ENCODE data around the gene GMCL1.
A peak's percentile ranks its signal among the peaks of the same experiment; 100 is the strongest.
"Not testable (repeated sequence)": the region's sequence is repeated elsewhere in the genome, so short reads cannot be mapped to it uniquely, and the experiment has no call there.

The GMCL1 gene

DNA sequence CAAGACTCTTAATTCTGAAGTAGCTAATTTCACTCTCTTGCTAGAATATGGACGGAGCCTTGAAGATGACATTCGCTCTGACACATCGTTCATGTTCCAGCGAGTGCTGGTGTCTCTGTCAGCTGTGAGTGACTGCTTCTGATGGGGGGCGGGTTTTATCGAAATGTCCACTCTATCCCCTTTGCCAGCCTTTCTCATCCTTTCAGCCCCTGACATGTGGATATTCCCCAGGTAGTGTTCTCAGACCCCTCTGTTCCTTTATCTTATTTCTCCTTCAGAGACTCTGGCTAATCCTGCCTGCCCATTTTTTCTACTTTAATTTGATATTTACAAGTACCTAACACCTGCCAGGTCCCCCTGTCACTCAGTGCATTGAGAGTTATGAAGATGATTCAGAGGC, 18.9 kb upstream of the GMCL1 start:
- no peak for DNase-seq

DNA sequence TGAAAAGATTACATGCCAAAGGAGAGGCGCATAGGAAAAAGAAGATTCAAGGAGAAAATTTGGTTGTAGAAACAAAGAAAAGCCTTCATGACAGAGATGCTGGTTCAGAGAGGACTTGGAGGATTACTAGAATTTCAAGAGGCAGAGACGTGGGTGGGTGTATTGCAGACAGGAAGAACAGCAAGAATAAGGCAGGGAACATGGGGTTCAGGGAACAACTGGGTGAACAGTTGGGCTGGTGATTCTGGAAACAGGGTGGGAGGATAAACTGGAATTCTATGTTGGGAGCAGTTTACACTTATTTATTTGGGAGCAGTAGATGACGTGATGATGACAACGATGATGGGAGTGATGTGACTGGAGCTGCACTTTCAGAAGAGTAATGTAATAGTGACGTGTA, 18.4 kb upstream of the GMCL1 start:
- DNase-seq, result no peak

- no peak for DNase-seq
Measured at GRCh38 chr2:69811591-69811990, 17.9 kb upstream of the GMCL1 start.

- DNase-seq, result no peak
Measured at GRCh38 chr2:69815717-69816116, 13.7 kb upstream of the GMCL1 start.

DNA sequence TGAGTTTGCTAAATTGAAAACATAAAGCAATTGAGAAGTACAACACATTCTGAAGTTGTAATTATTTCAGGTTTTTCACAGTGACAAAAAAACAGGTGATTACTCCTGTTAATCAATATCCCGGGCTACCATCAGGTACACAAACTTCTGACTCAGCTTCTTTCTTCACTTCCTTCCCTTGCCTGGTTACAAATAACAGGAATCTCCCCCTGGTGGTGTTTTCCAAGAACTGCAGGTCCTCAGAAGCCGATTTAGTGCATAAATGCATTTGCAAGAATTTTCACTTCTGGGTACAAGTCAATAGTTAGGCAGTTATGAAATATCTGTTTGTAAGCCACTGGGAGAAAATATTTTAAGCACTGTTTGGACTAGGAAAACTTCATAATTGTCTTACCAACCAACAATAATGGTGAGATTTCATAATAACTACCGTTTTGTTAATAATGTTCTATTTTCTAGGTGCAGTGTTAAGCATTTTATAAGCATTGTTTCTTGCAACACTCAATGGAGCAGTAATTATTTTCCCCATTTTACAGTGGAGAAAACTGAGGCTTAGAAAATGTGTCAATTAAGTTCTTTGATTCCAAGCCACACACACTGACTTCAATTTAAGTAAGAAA, 12.4 kb upstream of the GMCL1 start:
- DNase-seq, result peak; percentile 68

- DNase-seq, result no peak
Measured at GRCh38 chr2:69817729-69818501, 11.5 kb upstream of the GMCL1 start.

- no peak for DNase-seq
Measured at GRCh38 chr2:69827796-69828540, 1.5 kb upstream of the GMCL1 start.

DNA sequence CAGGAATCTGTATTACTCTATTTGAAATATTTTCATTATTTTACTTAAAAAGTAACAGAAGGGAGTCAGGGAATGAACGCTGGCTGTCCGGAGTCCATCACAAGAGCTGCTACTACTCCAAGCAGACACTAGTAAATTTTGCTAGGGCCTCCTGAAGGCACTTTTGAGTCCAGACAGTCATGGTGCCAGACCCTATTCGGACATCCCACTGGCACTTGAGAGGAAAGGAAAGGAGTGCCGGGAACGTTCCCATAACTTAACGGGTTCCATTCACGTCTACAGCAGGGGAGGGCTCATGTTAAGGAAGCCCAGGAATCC, 563 bp upstream of the GMCL1 start:
- DNase-seq, result no peak

DNA sequence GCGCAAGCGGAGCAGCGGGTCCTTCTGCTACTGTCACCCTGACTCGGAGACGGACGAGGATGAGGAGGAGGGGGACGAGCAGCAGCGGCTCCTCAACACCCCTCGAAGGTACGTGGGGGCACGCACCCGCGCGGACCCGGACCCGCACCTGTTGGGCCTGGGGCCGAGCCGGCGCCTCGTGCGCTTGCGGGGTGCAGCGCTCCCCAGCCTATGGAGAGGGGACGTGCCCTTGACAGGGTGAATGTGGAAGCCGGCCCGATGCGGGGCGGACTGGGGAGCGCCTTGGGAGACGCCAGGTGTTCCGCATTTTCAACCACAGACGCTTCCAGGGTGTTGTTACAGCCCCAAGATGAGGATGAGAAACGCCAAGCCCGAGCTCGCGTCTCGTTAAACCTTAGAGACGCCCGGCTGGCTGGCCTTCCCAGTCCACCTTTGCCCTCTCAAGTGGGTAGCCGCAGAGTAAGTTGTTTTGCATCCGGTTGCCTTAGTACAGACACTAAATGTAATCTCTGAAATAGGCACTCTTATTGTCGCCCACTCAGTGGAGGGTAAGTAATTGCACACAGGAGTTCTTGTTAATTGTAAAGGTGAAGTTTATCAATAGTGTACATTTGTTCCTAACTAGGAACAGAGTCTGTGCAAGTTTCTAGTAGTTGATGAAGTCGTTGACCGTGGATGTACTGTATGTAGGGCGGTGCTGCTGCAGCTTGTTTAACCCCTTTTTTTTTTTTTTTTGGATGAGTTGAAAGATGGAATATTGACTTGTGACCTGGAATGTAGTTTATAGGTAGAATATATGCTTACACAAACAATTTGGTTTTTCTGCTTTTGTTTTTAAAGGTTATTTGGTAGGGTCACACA, 815 bp downstream of the GMCL1 start:
- peak; percentile 36 for DNase-seq

DNA sequence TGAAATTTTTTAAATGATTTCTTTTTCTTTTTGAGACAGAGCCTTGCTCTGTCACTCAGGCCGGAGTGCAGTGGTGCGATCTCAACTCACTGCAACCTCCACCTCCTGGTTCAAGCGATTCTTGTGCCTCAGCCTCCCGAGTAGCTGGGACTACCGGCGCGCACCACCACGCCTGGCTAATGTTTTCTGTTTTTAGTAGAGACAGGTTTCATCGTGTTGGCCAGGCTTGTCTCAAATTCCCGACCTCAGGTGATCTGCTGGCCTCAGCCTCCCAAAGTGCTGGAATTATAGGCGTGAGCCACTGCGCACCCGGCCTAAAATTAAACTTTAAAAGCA, 1.4 kb downstream of the GMCL1 start:
- DNase-seq, result not testable (repeated sequence)

DNA sequence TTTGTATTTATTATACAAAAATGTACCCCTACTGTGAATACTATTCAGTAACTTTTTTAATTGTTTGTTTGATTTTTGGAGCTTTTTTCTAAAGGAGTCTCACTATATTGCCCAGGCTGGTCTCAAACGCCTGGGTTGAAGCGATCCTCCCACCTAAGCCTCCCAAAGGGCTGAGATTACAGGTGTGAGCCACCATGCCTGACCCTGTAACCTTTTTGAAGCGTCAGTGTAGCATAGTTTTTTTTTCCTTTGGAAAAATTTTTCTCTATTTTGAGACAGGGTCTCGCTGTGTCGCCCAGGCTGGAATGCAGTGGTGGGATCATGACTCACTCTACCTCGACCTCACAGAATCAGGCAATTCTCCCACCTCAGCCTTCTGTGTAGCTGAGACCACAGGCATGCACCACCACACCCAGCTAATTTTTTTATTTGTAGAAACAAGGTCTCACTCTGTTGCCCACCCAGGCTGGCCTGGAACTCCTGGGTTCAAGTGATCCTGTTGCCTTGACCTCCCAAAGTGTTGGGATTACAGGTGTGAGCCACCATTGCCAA, 2.0 kb downstream of the GMCL1 start:
- no peak for DNase-seq

GRCh38 chr2:69833752-69834151, 4.3 kb downstream of the GMCL1 start:
- no peak for DNase-seq

DNA sequence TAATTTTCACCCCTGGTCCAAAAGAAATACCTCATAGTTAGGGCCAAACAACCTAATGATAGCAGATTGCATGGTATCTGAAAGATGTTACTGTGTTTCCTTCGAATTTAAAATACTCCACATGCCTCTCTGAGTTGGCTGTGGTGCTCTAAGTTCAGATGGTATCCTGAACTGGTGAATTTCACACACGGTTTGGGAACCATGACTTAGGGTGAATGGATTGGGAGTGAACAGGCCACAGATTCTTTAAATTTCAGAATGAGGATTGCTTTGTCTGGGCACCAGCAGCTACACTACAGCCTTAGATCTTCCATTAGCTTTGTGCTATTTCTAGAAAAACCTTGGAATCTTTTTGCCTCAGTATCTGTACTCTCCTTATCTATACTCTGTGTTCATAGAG, 6.2 kb downstream of the GMCL1 start:
- DNase-seq, result no peak

GRCh38 chr2:69836316-69836715, 6.9 kb downstream of the GMCL1 start:
- DNase-seq, result no peak

- DNase-seq, result no peak
Measured at GRCh38 chr2:69837533-69837932, 8.1 kb downstream of the GMCL1 start.

DNA sequence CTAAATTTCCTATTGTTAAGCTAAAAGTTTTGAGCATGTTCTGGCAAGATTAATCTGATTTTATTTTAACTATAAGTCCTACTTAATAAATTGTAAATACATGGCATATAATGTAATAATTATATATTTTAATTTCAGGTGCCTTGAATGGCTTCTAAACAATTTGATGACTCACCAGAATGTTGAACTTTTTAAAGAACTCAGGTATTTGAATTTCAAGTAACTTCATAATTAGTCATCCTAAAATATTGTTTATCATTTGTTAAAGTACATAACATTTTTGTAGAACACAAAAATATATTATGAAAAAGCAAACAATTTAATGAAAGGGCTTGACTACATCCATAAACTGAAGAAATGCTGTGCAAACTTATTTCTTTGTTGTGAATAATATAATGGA, 14.5 kb downstream of the GMCL1 start:
- DNase-seq, result no peak

GRCh38 chr2:69844560-69844959, 15.1 kb downstream of the GMCL1 start:
- no peak for DNase-seq

DNA sequence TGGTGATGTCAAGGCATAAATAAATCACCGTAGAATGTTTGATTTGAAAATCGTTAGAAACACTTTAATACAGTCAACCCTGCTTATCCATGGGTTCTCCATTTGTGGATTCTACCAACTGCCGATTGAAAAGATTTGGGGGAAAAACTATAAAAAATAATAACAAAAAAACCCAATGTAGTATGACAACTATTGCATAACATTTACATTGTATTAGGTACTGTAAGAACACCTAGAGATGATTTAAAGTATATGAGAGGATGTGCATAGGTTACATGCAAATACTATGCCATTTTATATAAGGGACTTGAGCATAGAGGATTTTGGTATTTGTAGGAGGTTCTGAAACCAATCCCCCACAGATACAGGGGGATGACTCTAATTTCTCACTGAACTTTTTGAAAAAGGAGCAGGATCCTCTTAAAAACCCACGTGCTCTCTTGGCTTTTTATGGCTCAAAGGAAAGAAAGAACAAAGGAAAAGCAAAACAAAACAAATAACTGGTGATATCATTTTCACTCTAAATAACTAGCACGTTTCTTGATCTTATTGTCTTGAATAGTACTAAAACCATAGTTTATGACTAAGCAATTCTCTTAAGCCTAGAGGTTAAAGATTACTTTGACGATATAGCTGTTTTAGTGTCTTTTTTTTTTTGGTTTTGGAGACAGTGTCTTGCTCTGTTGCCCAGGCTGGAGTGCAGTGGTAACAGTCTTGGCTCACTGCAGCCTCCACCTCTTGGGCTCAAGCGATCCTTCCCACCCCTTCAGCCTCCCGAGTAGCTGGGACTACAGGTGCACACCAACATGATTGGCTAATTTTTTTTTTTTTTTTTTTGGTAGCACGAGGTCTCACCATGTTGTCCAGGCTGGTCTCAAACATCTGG, 17.0 kb downstream of the GMCL1 start:
- DNase-seq, result no peak

DNA sequence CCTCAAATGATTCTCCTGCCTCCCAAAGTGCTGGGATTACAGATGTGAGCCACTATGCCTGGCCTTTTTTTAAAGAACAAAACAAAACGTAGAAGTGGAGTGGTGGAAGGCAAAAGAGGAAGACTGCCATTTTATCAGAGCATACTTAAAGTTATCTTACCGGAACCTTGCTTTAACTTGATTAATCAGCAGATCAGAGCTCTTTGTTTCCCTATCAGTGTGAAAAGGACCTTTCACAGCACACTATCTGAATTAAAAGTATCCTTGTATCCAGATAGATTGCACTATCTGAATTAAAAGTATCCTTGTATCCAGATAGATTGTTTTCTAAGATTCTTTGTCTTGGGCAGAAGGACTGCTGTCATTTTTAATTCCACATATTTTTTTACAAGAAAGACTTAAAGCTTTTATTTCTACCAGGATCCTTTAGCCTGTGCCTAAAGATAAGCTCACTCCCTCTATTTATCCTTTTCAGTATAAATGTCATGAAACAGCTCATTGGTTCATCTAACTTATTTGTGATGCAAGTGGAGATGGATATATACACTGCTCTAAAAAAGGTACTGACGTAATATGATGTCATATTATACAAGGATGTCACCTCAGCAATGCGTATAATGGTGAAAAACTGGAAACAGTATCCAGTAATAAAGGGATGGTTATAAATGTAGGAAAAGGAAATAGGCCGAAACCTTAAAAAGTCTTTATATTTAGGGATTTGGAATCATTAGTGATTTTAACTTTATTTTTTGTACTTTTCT, 17.8 kb downstream of the GMCL1 start:
- no peak for DNase-seq

DNA sequence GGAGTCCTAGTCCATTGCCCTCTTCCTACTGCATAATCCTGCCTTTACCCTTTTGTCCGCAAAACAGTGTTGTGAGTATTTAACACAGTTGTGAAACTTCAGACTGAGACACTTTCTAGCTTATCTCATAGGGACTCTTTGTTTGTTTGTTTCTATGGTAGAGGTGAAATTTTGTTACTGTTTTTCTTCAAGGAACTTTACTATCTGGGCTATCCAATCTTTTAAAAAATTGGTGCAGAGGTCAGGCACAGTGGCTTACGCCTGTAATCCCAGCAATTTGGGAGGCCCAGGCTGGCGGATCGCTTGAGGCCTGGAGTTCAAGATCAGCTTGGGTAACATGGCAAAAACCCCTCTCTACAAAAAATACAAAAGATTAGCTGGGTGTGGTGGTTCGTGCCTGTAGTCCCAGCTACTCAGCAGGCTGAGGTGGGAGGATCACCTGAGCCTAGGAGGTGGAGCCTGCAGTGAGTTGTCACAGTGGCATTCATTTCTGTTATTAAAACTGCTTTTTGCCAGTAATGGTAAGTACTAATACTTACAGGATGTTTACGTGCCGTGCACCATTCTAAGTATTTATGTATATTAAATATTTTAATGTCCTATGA, 18.8 kb downstream of the GMCL1 start:
- no peak for DNase-seq

GRCh38 chr2:69858261-69858660, 28.8 kb downstream of the GMCL1 start:
- DNase-seq, result no peak

All from CD4-positive, alpha-beta T cell treated with Interferon gamma for 1 hour (primary cell).